HEK293T (cell line): ENCODE measurements around the gene RAB40B.

Experiments
- FOXA1 ChIP-seq: fragments of 450-650 bp; IDR thresholded peaks from 2 replicates; pipeline ENCODE4 v1.6.1; 2016; ENCODE audit warnings: mild to moderate bottlenecking
- FOXM1 ChIP-seq: fragments of 450-650 bp; IDR thresholded peaks from 2 replicates; pipeline ENCODE4 v1.6.1; 2017; ENCODE audit warnings: mild to moderate bottlenecking, borderline replicate concordance
- ZNF384 ChIP-seq: fragments of 450-650 bp; IDR thresholded peaks from 2 replicates; pipeline ENCODE4 v1.6.1; 2016

DNA sequence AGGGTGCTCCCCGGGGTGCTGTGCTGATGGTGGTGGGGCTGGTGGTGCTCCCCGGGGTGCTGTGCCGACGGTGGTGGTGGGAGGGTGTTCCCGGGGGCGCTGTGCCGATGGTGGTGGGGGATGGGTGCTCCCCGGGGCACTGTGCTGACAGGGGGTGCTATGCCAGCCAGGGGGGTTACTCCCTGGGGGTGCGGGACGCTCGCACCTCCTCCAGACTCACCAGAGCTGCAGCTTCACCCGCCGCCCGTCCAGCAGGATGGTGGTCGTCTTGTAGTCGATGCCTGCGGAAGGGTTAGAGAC, 34.3 kb downstream of the RAB40B start:
- TF ChIP-seq FOXA1: no peak
- no peak for TF ChIP-seq FOXM1
- no peak for TF ChIP-seq ZNF384
